GM12878 (cell line): Measurements from ENCODE around the gene LAP3. TPM values are rescaled to one million over a fixed set of nuclear protein-coding genes. Genes with fewer than 3 reads are reported as not detected.

Experiments used
- ATF7 ChIP-seq: fragments of 450-650 bp; IDR thresholded peaks from 2 replicates; pipeline ENCODE4 v1.6.1; 2016; ENCODE audit warnings: low read depth, mild to moderate bottlenecking
- BHLHE40 ChIP-seq, 2 experiments: fragments of 450-650 bp in 1 of 2; IDR thresholded peaks; 2 replicates each; pipeline ENCODE4 v1.6.1; 2011 to 2017; ENCODE audit warnings: low read depth in 2 of 2, borderline replicate concordance in 1 of 2, improper control_type of control experiment in 1 of 2, low read length in 1 of 2, mild to moderate bottlenecking in 1 of 2
- BMI1 ChIP-seq: fragments of 450-650 bp; IDR thresholded peaks from 2 replicates; pipeline ENCODE4 v1.6.1; 2016; ENCODE audit warnings: mild to moderate bottlenecking, moderate library complexity, borderline replicate concordance
- DPF2 ChIP-seq: fragments of 450-650 bp; IDR thresholded peaks from 2 replicates; pipeline ENCODE4 v1.6.1; 2017; ENCODE audit warnings: mild to moderate bottlenecking
- EZH2 ChIP-seq: IDR thresholded peaks from 2 replicates; pipeline ENCODE4 v1.6.1; 2012; ENCODE audit warnings: low read depth, mild to moderate bottlenecking, control low read depth, inconsistent platforms, low read length, borderline replicate concordance; ENCODE audit not compliant: control insufficient read depth
- FOXK2 ChIP-seq: fragments of 450-650 bp; IDR thresholded peaks from 2 replicates; pipeline ENCODE4 v1.6.1; 2017; ENCODE audit warnings: mild to moderate bottlenecking, moderate library complexity
- HDAC2 ChIP-seq: fragments of 200-600 bp; sonication (generic); IDR thresholded peaks from 2 replicates; pipeline ENCODE4 v1.6.1; 2017
- IKZF1 ChIP-seq: fragments of 450-650 bp; conservative IDR thresholded peaks from 2 replicates; pipeline ENCODE4 v1.6.1; 2017; ENCODE audit warnings: antibody characterized with exemption, mild to moderate bottlenecking
- KAT2A ChIP-seq: conservative IDR thresholded peaks from 2 replicates; pipeline ENCODE4 v1.6.1; 2011; ENCODE audit warnings: low read depth, low read length; ENCODE audit not compliant: control insufficient read depth
- MYB ChIP-seq: fragments of 150-350 bp; IDR thresholded peaks from 2 replicates; pipeline ENCODE4 v1.6.1; 2014; ENCODE audit warnings: mild to moderate bottlenecking, low read depth, low read length, borderline replicate concordance
- MYC ChIP-seq: IDR thresholded peaks from 2 replicates; pipeline ENCODE4 v1.6.1; 2011; ENCODE audit warnings: mild to moderate bottlenecking, low read length, moderate library complexity, inconsistent platforms; ENCODE audit not compliant: insufficient read depth, insufficient replicate concordance, insufficient read length, severe bottlenecking
- NBN ChIP-seq: fragments of 450-650 bp; IDR thresholded peaks from 2 replicates; pipeline ENCODE4 v1.6.1; 2016
- NFYB ChIP-seq: IDR thresholded peaks from 2 replicates; pipeline ENCODE4 v1.6.1; 2011; ENCODE audit warnings: low read depth, mild to moderate bottlenecking, low read length, improper control_type of control experiment, moderate library complexity; ENCODE audit not compliant: insufficient read depth
- POLR2A ChIP-seq: IDR thresholded peaks from 2 replicates; pipeline ENCODE4 v1.6.1; 2011; ENCODE audit warnings: low read depth, mild to moderate bottlenecking, low read length
- RAD51 ChIP-seq: fragments of 450-650 bp; IDR thresholded peaks from 2 replicates; pipeline ENCODE4 v1.6.1; 2016; ENCODE audit warnings: moderate library complexity, mild to moderate bottlenecking, inconsistent platforms
- SIN3A ChIP-seq: IDR thresholded peaks from 2 replicates; pipeline ENCODE4 v1.6.1; 2012; ENCODE audit warnings: low read depth, low read length, improper control_type of control experiment
- SMC3 ChIP-seq: IDR thresholded peaks from 2 replicates; pipeline ENCODE4 v1.6.1; 2011; ENCODE audit warnings: low read length, improper control_type of control experiment, borderline replicate concordance
- SUZ12 ChIP-seq: fragments of 200-600 bp; sonication (generic); IDR thresholded peaks from one replicate; pipeline ENCODE4 v1.6.1; 2018; ENCODE audit warnings: antibody characterized with exemption, mild to moderate bottlenecking; ENCODE audit not compliant: unreplicated experiment
- ZNF217 ChIP-seq: fragments of 450-650 bp; IDR thresholded peaks from 2 replicates; pipeline ENCODE4 v1.6.1; 2017; ENCODE audit warnings: antibody characterized with exemption, mild to moderate bottlenecking
- ZNF24 ChIP-seq: fragments of 450-650 bp; IDR thresholded peaks from 2 replicates; pipeline ENCODE4 v1.6.1; 2017; ENCODE audit warnings: antibody characterized with exemption, mild to moderate bottlenecking
- ZSCAN29 ChIP-seq: fragments of 450-650 bp; IDR thresholded peaks from 2 replicates; pipeline ENCODE4 v1.6.1; 2017; ENCODE audit warnings: mild to moderate bottlenecking, moderate library complexity
- polyA plus RNA-seq, 11 experiments: library from polyadenylated mRNA; depleted of rRNA in 4 of 11; unstranded in 6 of 11; stranded (reverse) in 5 of 11; fragments of >200 nt; fragmentation: Nextera tagmentation in 4 of 11; fragmentation: Illumina TruSeq in 1 of 11; extraction: Ambion mirVana in 4 of 11; extraction: Trizol in 1 of 11; gene quantifications; 1 replicate in 1 of 11; 2 replicates in 10 of 11; pipeline versions ENCODE4 v1.2.1 to v1.2.3, GENCODE V29; 2011 to 2016; ENCODE audit warnings: inconsistent platforms in 2 of 11, missing spikeins in 2 of 11, low read depth in 1 of 11
- total RNA-seq, 4 experiments: library from RNA; depleted of rRNA in 3 of 4; stranded (reverse); fragments of >200 nt in 3 of 4; fragmentation: Illumina TruSeq in 1 of 4; extraction: Trizol in 1 of 4; gene quantifications; 2 replicates each; pipeline versions ENCODE4 v1.2.1 to v1.2.3, GENCODE V29; 2013 to 2021
- TF ChIP-seq, protein P1 (sequence below): fragments of 150-350 bp; IDR thresholded peaks from 2 replicates; pipeline ENCODE4 v1.6.1; 2016; ENCODE audit warnings: low read depth, low read length
- TF ChIP-seq, protein P2 (sequence below): IDR thresholded peaks from 2 replicates; pipeline ENCODE4 v1.6.1; 2011; ENCODE audit warnings: borderline replicate concordance, low read depth, mild to moderate bottlenecking, moderate library complexity, mixed read lengths, low read length; ENCODE audit not compliant: insufficient read depth; ENCODE audit errors: extremely low read length
- TF ChIP-seq, protein P3 (sequence below): fragments of 450-650 bp; IDR thresholded peaks from 2 replicates; pipeline ENCODE4 v1.6.1; 2018; ENCODE audit warnings: mild to moderate bottlenecking, low read depth, moderate library complexity; ENCODE audit not compliant: partially characterized antibody
- TF ChIP-seq, protein P4 (sequence below): IDR thresholded peaks from 2 replicates; pipeline ENCODE4 v1.6.1; 2011; ENCODE audit warnings: low read depth, mild to moderate bottlenecking, low read length, moderate library complexity, borderline replicate concordance; ENCODE audit errors: extremely low read depth

LAP3 gene
- total and polyA plus RNA-seq, 10 of the 15 experiments (the other 5 are each of a cell fraction or from before 2014, with no cell fraction given) = 134 to 249 (median 204) TPM

DNA sequence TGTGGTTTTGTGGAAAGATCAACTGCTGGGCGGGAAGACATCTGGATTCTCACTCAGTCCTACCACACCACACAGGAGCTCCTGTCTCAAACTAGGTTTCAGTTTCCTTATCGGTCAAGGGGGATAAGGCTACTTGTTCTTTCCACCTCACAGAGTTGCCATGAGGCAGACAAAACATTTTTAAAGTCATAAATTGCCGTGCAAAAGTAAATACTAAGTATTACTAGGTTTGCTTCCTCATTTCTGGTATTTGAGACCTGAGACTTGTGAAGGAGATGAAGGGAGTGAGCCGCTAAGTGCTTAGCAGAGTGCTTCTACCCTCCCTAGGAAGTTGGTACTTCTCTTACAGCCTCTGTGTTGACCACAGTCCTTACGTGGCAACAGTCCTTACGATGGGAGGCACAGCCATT lies 1.5 kb downstream of the LAP3 start (continued):
- TF ChIP-seq BHLHE40 (IDR thresholded peaks at IDR 0.05; ENCODE audit: borderline replicate concordance in 1 of 2, low read depth in 2 of 2, low read length in 1 of 2) = 0 out of 4 replicates have a peak, but pooled peaks of 1 of the 2 experiments have one; percentile 6
- TF ChIP-seq, protein P1, sequence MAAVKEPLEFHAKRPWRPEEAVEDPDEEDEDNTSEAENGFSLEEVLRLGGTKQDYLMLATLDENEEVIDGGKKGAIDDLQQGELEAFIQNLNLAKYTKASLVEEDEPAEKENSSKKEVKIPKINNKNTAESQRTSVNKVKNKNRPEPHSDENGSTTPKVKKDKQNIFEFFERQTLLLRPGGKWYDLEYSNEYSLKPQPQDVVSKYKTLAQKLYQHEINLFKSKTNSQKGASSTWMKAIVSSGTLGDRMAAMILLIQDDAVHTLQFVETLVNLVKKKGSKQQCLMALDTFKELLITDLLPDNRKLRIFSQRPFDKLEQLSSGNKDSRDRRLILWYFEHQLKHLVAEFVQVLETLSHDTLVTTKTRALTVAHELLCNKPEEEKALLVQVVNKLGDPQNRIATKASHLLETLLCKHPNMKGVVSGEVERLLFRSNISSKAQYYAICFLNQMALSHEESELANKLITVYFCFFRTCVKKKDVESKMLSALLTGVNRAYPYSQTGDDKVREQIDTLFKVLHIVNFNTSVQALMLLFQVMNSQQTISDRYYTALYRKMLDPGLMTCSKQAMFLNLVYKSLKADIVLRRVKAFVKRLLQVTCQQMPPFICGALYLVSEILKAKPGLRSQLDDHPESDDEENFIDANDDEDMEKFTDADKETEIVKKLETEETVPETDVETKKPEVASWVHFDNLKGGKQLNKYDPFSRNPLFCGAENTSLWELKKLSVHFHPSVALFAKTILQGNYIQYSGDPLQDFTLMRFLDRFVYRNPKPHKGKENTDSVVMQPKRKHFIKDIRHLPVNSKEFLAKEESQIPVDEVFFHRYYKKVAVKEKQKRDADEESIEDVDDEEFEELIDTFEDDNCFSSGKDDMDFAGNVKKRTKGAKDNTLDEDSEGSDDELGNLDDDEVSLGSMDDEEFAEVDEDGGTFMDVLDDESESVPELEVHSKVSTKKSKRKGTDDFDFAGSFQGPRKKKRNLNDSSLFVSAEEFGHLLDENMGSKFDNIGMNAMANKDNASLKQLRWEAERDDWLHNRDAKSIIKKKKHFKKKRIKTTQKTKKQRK = no peak
- no peak for TF ChIP-seq ZSCAN29
- TF ChIP-seq IKZF1 = 0 out of 2 replicates have a peak, but pooled peaks have one; percentile 25
- 0 out of 2 replicates have a peak, but pooled peaks have one; percentile 5 for TF ChIP-seq NFYB
- 0 out of 2 replicates have a peak, but pooled peaks have one; percentile 14 for TF ChIP-seq ZNF24
- TF ChIP-seq SIN3A = peak; percentile 79; the same call in 1 of the 2 replicates
- TF ChIP-seq, protein P2, sequence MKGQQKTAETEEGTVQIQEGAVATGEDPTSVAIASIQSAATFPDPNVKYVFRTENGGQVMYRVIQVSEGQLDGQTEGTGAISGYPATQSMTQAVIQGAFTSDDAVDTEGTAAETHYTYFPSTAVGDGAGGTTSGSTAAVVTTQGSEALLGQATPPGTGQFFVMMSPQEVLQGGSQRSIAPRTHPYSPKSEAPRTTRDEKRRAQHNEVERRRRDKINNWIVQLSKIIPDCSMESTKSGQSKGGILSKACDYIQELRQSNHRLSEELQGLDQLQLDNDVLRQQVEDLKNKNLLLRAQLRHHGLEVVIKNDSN = no peak
- no peak for TF ChIP-seq ZNF217
- no peak for TF ChIP-seq DPF2
- no peak for TF ChIP-seq SUZ12
- TF ChIP-seq, protein P3, sequence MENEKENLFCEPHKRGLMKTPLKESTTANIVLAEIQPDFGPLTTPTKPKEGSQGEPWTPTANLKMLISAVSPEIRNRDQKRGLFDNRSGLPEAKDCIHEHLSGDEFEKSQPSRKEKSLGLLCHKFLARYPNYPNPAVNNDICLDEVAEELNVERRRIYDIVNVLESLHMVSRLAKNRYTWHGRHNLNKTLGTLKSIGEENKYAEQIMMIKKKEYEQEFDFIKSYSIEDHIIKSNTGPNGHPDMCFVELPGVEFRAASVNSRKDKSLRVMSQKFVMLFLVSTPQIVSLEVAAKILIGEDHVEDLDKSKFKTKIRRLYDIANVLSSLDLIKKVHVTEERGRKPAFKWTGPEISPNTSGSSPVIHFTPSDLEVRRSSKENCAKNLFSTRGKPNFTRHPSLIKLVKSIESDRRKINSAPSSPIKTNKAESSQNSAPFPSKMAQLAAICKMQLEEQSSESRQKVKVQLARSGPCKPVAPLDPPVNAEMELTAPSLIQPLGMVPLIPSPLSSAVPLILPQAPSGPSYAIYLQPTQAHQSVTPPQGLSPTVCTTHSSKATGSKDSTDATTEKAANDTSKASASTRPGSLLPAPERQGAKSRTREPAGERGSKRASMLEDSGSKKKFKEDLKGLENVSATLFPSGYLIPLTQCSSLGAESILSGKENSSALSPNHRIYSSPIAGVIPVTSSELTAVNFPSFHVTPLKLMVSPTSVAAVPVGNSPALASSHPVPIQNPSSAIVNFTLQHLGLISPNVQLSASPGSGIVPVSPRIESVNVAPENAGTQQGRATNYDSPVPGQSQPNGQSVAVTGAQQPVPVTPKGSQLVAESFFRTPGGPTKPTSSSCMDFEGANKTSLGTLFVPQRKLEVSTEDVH = no peak
- TF ChIP-seq, protein P4, sequence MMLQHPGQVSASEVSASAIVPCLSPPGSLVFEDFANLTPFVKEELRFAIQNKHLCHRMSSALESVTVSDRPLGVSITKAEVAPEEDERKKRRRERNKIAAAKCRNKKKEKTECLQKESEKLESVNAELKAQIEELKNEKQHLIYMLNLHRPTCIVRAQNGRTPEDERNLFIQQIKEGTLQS = no peak
- TF ChIP-seq MYB = no peak
- peak; percentile 35; the same call in 1 of the 2 replicates for TF ChIP-seq FOXK2
- no peak for TF ChIP-seq HDAC2
- TF ChIP-seq POLR2A = peak; percentile 9; the same call in 1 of the 2 replicates
- TF ChIP-seq SMC3 = no peak
- no peak for TF ChIP-seq EZH2
- no peak for TF ChIP-seq KAT2A
- TF ChIP-seq ATF7 = 0 out of 2 replicates have a peak, but pooled peaks have one; percentile 44
- no peak for TF ChIP-seq RAD51
- TF ChIP-seq NBN = no peak
- TF ChIP-seq BMI1 = no peak
- TF ChIP-seq MYC = no peak
